Endodermal cell (in vitro differentiated cells): Measurements from ENCODE around the gene ZNHIT3. TPM values are rescaled to one million over a fixed set of nuclear protein-coding genes. Genes with fewer than 3 reads are reported as not detected.

ENCODE experiments used
- DNase-seq: peaks from one replicate; pipeline ENCODE4 v3.0.0-alpha.2; 2017
- H3K27ac ChIP-seq: 2 replicates; pipeline ENCODE4 v1.5.1; 2013; ENCODE audit warnings: mild to moderate bottlenecking, low read depth, low read length, moderate library complexity
- H3K27me3 ChIP-seq: 2 replicates; pipeline ENCODE4 v1.6.1; 2013; ENCODE audit warnings: mild to moderate bottlenecking, low read length, moderate library complexity; ENCODE audit not compliant: insufficient read depth, control insufficient read depth, poor library complexity, severe bottlenecking
- H3K36me3 ChIP-seq: 2 replicates; pipeline ENCODE4 v1.7.0; 2013; ENCODE audit warnings: mild to moderate bottlenecking, low read length, moderate library complexity; ENCODE audit not compliant: control insufficient read depth, insufficient read depth
- H3K4me1 ChIP-seq: one replicate; pipeline ENCODE4 v1.7.0; 2013; ENCODE audit warnings: low read length; ENCODE audit not compliant: control insufficient read depth, insufficient read depth
- H3K4me3 ChIP-seq: 2 replicates; pipeline ENCODE4 v1.5.1; 2013; ENCODE audit warnings: mild to moderate bottlenecking, low read length, moderate library complexity
- H3K9ac ChIP-seq: 2 replicates; pipeline ENCODE4 v1.6.1; 2013; ENCODE audit warnings: mild to moderate bottlenecking, low read length, moderate library complexity; ENCODE audit not compliant: poor library complexity, severe bottlenecking; ENCODE audit errors: extremely low read depth
- H3K9me3 ChIP-seq: 2 replicates; pipeline ENCODE4 v1.6.1; 2013; ENCODE audit warnings: mild to moderate bottlenecking, low read length, moderate library complexity; ENCODE audit not compliant: control insufficient read depth
- H3K27ac Mint-ChIP-seq: 2 replicates; pipeline ENCODE4 v1.8.0; 2020; ENCODE audit warnings: mixed read lengths
- H3K27me3 Mint-ChIP-seq: 2 replicates; pipeline ENCODE4 v1.8.0; 2021; ENCODE audit warnings: mild to moderate bottlenecking, mixed read lengths; ENCODE audit not compliant: insufficient read depth
- H3K36me3 Mint-ChIP-seq: 2 replicates; pipeline ENCODE4 v1.8.0; 2020; ENCODE audit warnings: low read depth, mixed read lengths
- H3K4me1 Mint-ChIP-seq: 2 replicates; pipeline ENCODE4 v1.8.0; 2020; ENCODE audit warnings: mixed read lengths
- H3K4me3 Mint-ChIP-seq: 2 replicates; pipeline ENCODE4 v1.8.0; 2020; ENCODE audit warnings: mild to moderate bottlenecking, moderate library complexity, mixed read lengths
- H3K9me3 Mint-ChIP-seq: 2 replicates; pipeline ENCODE4 v1.8.0; 2020; ENCODE audit warnings: mild to moderate bottlenecking, mixed read lengths
- CTCF ChIP-seq: fragments of 200-600 bp; sonication (generic); conservative IDR thresholded peaks from 2 replicates; pipeline ENCODE4 v1.5.0; 2021; ENCODE audit warnings: antibody characterized with exemption, mild to moderate bottlenecking
- WGBS, 2 experiments: methylation state at CpG; one replicate each; pipeline versions ENCODE4 v1.1.5 to v1.1.7; 2013; ENCODE audit warnings: missing lambda C conversion rate in 2 of 2, mixed read lengths in 1 of 2; ENCODE audit not compliant: insufficient coverage in 1 of 2, insufficient read length in 1 of 2; 5-methylcytosine and 5-hydroxymethylcytosine counted together
- total RNA-seq, 2 donors: library from RNA; stranded (reverse); fragmentation: NEBNext Ultra II Directional in 1 of 2; extraction: Animal tissue kit (Norgen Biotek cat#: 25700) in 1 of 2; gene quantifications; 2 replicates in 1 of 2; 3 replicates in 1 of 2; pipeline ENCODE4 v1.2.1, GENCODE V29; 2021

Gene ZNHIT3
- total RNA-seq, 2 donors from 2014 or later = 59.6 to 67.3 TPM

DNA sequence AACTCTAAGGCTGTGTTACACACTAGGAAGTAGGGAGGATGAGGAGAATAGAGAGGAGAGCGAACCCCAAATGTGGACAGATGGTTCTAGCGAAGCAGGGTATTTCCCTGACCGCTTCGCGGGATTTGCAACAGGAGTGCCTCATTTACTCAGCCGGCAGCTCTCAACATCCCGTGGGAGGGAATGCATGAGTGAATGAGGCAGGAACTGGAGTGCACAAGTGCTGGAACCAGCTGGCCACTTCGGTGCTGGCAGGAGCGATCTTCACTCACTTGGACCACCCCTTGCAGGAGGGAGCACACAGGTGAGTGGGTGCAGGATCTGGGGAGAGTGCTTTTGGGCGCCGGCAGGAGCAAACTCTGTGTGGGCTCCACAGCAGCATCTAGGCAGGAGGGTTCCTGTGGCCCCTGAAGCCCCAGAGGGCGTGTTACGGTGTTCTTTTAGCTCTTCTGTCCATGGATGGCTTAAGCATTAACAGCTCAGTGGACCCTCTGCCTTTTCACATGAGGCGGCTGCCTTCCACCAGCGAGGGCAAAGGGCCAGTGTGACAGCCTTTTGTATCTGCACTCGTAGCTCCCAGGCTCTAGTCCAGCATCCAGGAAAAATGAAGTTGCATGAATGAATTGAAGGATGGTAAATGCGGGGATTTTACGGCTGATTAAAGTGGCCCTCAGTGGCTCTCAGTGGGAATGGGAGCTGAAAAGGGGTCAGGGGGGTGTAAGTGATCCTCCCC is 17.4 kb upstream of the ZNHIT3 start:
- WGBS, 2 experiments = 74 to 75% methylated on average over 16 to 18 of the region's 18 CpGs
- no peak overlapping the region for H3K9ac ChIP-seq
- H3K27me3 Mint-ChIP-seq = peaks cover 55% of the 10 kb centered on the region

GRCh38 chr17:36469733-36470132 is 16.7 kb upstream of the ZNHIT3 start:
- no peaks in the 10 kb centered on the region for H3K36me3 Mint-ChIP-seq
- 63 to 83% methylated on average over 3 to 7 of the region's 7 CpGs for WGBS, 2 experiments
- H3K9ac ChIP-seq = no peak overlapping the region
- H3K4me1 ChIP-seq = peaks cover 7% of the 10 kb centered on the region
- DNase-seq = no peak
- TF ChIP-seq CTCF = no peak
- no peaks in the 10 kb centered on the region for H3K9me3 ChIP-seq
- no peak overlapping the region for H3K4me3 ChIP-seq
- H3K27ac Mint-ChIP-seq = no peak overlapping the region
- H3K27me3 Mint-ChIP-seq = peaks cover 49% of the 10 kb centered on the region
- no peaks in the 10 kb centered on the region for H3K9me3 Mint-ChIP-seq
- H3K4me1 Mint-ChIP-seq = peaks cover 23% of the 10 kb centered on the region
- H3K27ac ChIP-seq = no peak overlapping the region
- H3K36me3 ChIP-seq = no peaks in the 10 kb centered on the region
- no peak overlapping the region for H3K4me3 Mint-ChIP-seq
- H3K27me3 ChIP-seq = peaks cover 36% of the 10 kb centered on the region

More for the DNA sequence above, 17.4 kb upstream of the ZNHIT3 start:
- Histone ChIP-seq H3K36me3 (no peaks in the 10 kb centered on the region), H3K4me3 (no peak overlapping the region), H3K27ac (no peak overlapping the region), H3K9me3 (no peaks in the 10 kb centered on the region), H3K27me3 (peaks cover 39% of the 10 kb centered on the region), H3K4me1 (peaks cover 7% of the 10 kb centered on the region)
- Mint-ChIP-seq H3K4me1 (peaks cover 23% of the 10 kb centered on the region), H3K27ac (no peak overlapping the region), H3K36me3 (no peaks in the 10 kb centered on the region), H3K9me3 (no peaks in the 10 kb centered on the region), H3K4me3 (no peak overlapping the region)
- no peak for TF ChIP-seq CTCF
- DNase-seq = no peak

- peaks cover 42% of the 10 kb centered on the region for H3K27me3 Mint-ChIP-seq
- peaks cover 30% of the 10 kb centered on the region for H3K27me3 ChIP-seq
Measured at GRCh38 chr17:36470499-36470898, 16.0 kb upstream of the ZNHIT3 start.

More at GRCh38 chr17:36470499-36470898, 16.0 kb upstream of the ZNHIT3 start:
- Histone ChIP-seq H3K4me3 (no peak overlapping the region), H3K9ac (no peak overlapping the region), H3K9me3 (no peaks in the 10 kb centered on the region), H3K36me3 (no peaks in the 10 kb centered on the region), H3K27ac (no peak overlapping the region), H3K4me1 (peaks cover 7% of the 10 kb centered on the region)
- DNase-seq = no peak
- Mint-ChIP-seq H3K4me3 (no peak overlapping the region), H3K36me3 (no peaks in the 10 kb centered on the region), H3K27ac (no peak overlapping the region), H3K4me1 (peaks cover 23% of the 10 kb centered on the region), H3K9me3 (no peaks in the 10 kb centered on the region)
- TF ChIP-seq CTCF = no peak
